GM12878 (cell line): ENCODE results near the gene ASS1. TPM values are rescaled to one million over a fixed set of nuclear protein-coding genes. Genes with fewer than 3 reads are reported as not detected.

Experiments
- ATAC-seq: fragments of 200-7000 bp; cut with Tn5 transposase; 3 replicates; pipeline ENCODE4 v1.9.1; 2020; ENCODE audit warnings: mild to moderate bottlenecking, moderate library complexity
- BruUV-seq: library from RNA; stranded (reverse); fragments of 400-500 nt; replicated peaks from 2 replicates; lab custom pipeline; 2021; lab: Mats Ljungman, UMichigan
- CTCF ChIA-PET: fragments of 300-600 bp; sonication (Branson Sonifier 250); formaldehyde crosslinking; extraction: SDS; loops from one replicate; lab custom pipeline; 2021; ENCODE audit warnings: inconsistent platforms; lab: Yijun Ruan, JAX
- POLR2A ChIA-PET: fragments of 350-600 bp; formaldehyde crosslinking; extraction: SDS; loops from one replicate; lab custom pipeline; 2021; ENCODE audit warnings: inconsistent platforms; lab: Charles Lee
- RAD21 ChIA-PET: fragments of 300-600 bp; sonication (Branson Sonifier 250); formaldehyde crosslinking; loops from one replicate; lab custom pipeline; 2023; ENCODE audit warnings: antibody characterized with exemption; ENCODE audit not compliant: unreplicated experiment; lab: Charles Lee
- SMC1A ChIA-PET: fragments of 300-600 bp; sonication (Branson Sonifier 250); formaldehyde crosslinking; loops from one replicate; lab custom pipeline; 2023; ENCODE audit not compliant: unreplicated experiment, uncharacterized antibody; lab: Charles Lee
- DNase-seq: peaks from one replicate; pipeline ENCODE4 v3.0.0-alpha.2; 2011; ENCODE audit warnings: low read depth, low spot score
- FAIRE-seq: peaks from 3 replicates; lab custom pipeline; 2011; peaks lifted over from hg19 to GRCh38; lab: Jason Lieb, UNC
- H2AFZ ChIP-seq: 2 replicates; pipeline ENCODE4 v1.6.0; 2011; ENCODE audit warnings: low read depth, low read length, control low read depth; ENCODE audit not compliant: control insufficient read depth
- H3K27ac ChIP-seq: 2 replicates; pipeline ENCODE4 v1.5.1; 2011; ENCODE audit warnings: control low read depth; ENCODE audit not compliant: control insufficient read depth, insufficient read depth
- H3K27me3 ChIP-seq, 2 experiments: replicated peaks in 1 of 2; 2 replicates each; pipeline versions ENCODE4 v1.6.0 to v1.6.1; 2011; ENCODE audit warnings: low read length in 1 of 2; ENCODE audit not compliant: control insufficient read depth in 2 of 2, insufficient read depth in 2 of 2
- H3K36me3 ChIP-seq, 2 experiments: 2 replicates each; pipeline ENCODE4 v1.5.1; 2011; ENCODE audit warnings: low read length in 1 of 2; ENCODE audit not compliant: control insufficient read depth in 2 of 2, insufficient read depth in 2 of 2
- H3K4me1 ChIP-seq: 2 replicates; pipeline ENCODE4 v1.6.1; 2011; ENCODE audit warnings: mild to moderate bottlenecking, low read length, moderate library complexity, mixed read lengths; ENCODE audit not compliant: control insufficient read depth, insufficient read depth
- H3K4me2 ChIP-seq: 2 replicates; pipeline ENCODE4 v1.6.0; 2011; ENCODE audit warnings: control low read depth; ENCODE audit not compliant: control insufficient read depth, insufficient read depth
- H3K4me3 ChIP-seq: fragments of 200-600 bp; sonication (generic); 2 replicates; pipeline ENCODE4 v1.5.1; 2016
- H3K79me2 ChIP-seq: 2 replicates; pipeline ENCODE4 v1.6.0; 2011; ENCODE audit warnings: low read length; ENCODE audit not compliant: control insufficient read depth, insufficient read depth
- H3K9ac ChIP-seq: 2 replicates; pipeline ENCODE4 v1.8.0; 2011; ENCODE audit warnings: low read length, control low read depth, mixed read lengths; ENCODE audit not compliant: control insufficient read depth, insufficient read depth
- H3K9me3 ChIP-seq: replicated peaks from 3 replicates; pipeline ENCODE4 v1.5.1; 2011; ENCODE audit warnings: mild to moderate bottlenecking, low read length; ENCODE audit not compliant: control insufficient read depth, insufficient read depth
- H4K20me1 ChIP-seq: 2 replicates; pipeline ENCODE4 v1.6.0; 2011; ENCODE audit not compliant: control insufficient read depth, insufficient read depth
- CBX5 ChIP-seq: sonication (generic); IDR thresholded peaks from 2 replicates; pipeline ENCODE4 v1.6.1; 2016; ENCODE audit warnings: low read depth, moderate library complexity, mild to moderate bottlenecking, inconsistent platforms
- KDM1A ChIP-seq: fragments of 200-600 bp; sonication (generic); IDR thresholded peaks from 2 replicates; pipeline ENCODE4 v1.6.1; 2016; ENCODE audit warnings: borderline replicate concordance
- MLLT1 ChIP-seq: fragments of 450-650 bp; IDR thresholded peaks from 2 replicates; pipeline ENCODE4 v1.6.1; 2016; ENCODE audit warnings: mild to moderate bottlenecking
- MTA2 ChIP-seq: fragments of 450-650 bp; IDR thresholded peaks from 2 replicates; pipeline ENCODE4 v1.6.1; 2016; ENCODE audit warnings: low read depth, mild to moderate bottlenecking, moderate library complexity
- MTA3 ChIP-seq: IDR thresholded peaks from 2 replicates; pipeline ENCODE4 v1.6.1; 2012; ENCODE audit warnings: low read length, inconsistent platforms, borderline replicate concordance
- NFXL1 ChIP-seq: fragments of 450-650 bp; IDR thresholded peaks from 2 replicates; pipeline ENCODE4 v1.6.1; 2017; ENCODE audit warnings: antibody characterized with exemption, mild to moderate bottlenecking, borderline replicate concordance
- NRF1 ChIP-seq: conservative IDR thresholded peaks from 2 replicates; pipeline ENCODE4 v1.6.1; 2011; ENCODE audit warnings: mild to moderate bottlenecking, low read depth, low read length, improper control_type of control experiment
- SIN3A ChIP-seq: IDR thresholded peaks from 2 replicates; pipeline ENCODE4 v1.6.1; 2012; ENCODE audit warnings: low read depth, low read length, improper control_type of control experiment
- SUPT20H ChIP-seq: IDR thresholded peaks from 2 replicates; pipeline ENCODE4 v1.6.1; 2011; ENCODE audit warnings: low read depth, mild to moderate bottlenecking, low read length, moderate library complexity, borderline replicate concordance; ENCODE audit not compliant: control insufficient read depth
- USF1 ChIP-seq: IDR thresholded peaks from 2 replicates; pipeline ENCODE4 v1.6.1; 2011; ENCODE audit warnings: borderline replicate concordance, low read depth, mild to moderate bottlenecking, moderate library complexity, mixed read lengths, low read length; ENCODE audit not compliant: insufficient read depth; ENCODE audit errors: extremely low read length
- WGBS: methylation state at CpG from one replicate; pipeline ENCODE4 v1.1.6; 2016; ENCODE audit warnings: low lambda C conversion rate; ENCODE audit not compliant: insufficient replicate concordance, insufficient coverage; ENCODE audit errors: missing lambda C conversion rate; 5-methylcytosine and 5-hydroxymethylcytosine counted together
- in situ Hi-C: fragments of 300-500 bp; cut with MboI; formaldehyde crosslinking; loops from 9 replicates; pipeline ENCODE4 v1.14.3; 2018; ENCODE audit warnings: mixed read lengths
- intact Hi-C: fragments of 100-400 bp; cut with micrococcal nuclease; formaldehyde crosslinking; loops from one replicate; pipeline ENCODE4 v1.14.2; 2022; ENCODE audit not compliant: unreplicated experiment
- polyA plus RNA-seq, 11 experiments: library from polyadenylated mRNA; depleted of rRNA in 4 of 11; unstranded in 6 of 11; stranded (reverse) in 5 of 11; fragments of >200 nt; fragmentation: Nextera tagmentation in 4 of 11; fragmentation: Illumina TruSeq in 1 of 11; extraction: Ambion mirVana in 4 of 11; extraction: Trizol in 1 of 11; gene quantifications; 1 replicate in 1 of 11; 2 replicates in 10 of 11; pipeline versions ENCODE4 v1.2.1 to v1.2.3, GENCODE V29; 2011 to 2016; ENCODE audit warnings: inconsistent platforms in 2 of 11, missing spikeins in 2 of 11, low read depth in 1 of 11
- total RNA-seq, 4 experiments: library from RNA; depleted of rRNA in 3 of 4; stranded (reverse); fragments of >200 nt in 3 of 4; fragmentation: Illumina TruSeq in 1 of 4; extraction: Trizol in 1 of 4; gene quantifications; 2 replicates each; pipeline versions ENCODE4 v1.2.1 to v1.2.3, GENCODE V29; 2013 to 2021
- TF ChIP-seq, protein P1 (sequence below): fragments of 450-650 bp; IDR thresholded peaks from 2 replicates; pipeline ENCODE4 v1.6.1; 2017; ENCODE audit warnings: borderline replicate concordance

ASS1 gene
- total and polyA plus RNA-seq, 10 of the 15 experiments (the other 5 are each of a cell fraction or from before 2014, with no cell fraction given), result 0.10 to 6.1 (median 0.28) TPM; not detected in 3

GRCh38 chr9:130543859-130544258, 99.1 kb downstream of the ASS1 start (continued):
- TF ChIP-seq KDM1A, result no peak

DNA sequence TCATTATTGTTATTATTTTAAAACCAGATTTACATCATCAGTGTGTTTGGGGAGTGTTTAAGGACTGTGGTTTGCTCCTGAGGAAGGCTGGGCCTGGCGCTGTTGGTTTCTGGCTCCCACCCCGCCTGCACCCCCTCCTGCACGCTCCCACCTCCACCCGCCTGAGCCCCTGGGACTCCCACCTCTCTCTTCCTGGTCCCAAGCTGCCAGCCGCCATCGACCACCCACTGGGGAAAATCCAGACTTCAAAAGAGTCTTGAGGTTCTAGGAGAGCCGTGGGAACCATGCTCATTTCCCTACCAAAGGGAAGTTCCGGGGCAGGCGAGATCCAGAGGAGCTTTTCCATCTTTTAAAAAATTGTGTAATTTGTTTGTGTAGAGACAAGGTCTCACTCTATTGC, 99.6 kb downstream of the ASS1 start:
- Histone ChIP-seq H3K9me3 (no peaks in the 10 kb centered on the region; the same call in 2 of the 3 replicates), H3K27ac (no peak overlapping the region), H2AFZ (no peak overlapping the region), H3K4me2 (no peak overlapping the region), H3K27me3 (peaks cover 2 to 3% of the 10 kb centered on the region in 2 experiments; a peak in 3 of 4 replicates), H3K4me1 (no peaks in the 10 kb centered on the region)
- POLR2A ChIA-PET, result interaction anchor here (0.7 kb wide), 1 partner anchor 1265 kb away, joined by 4 read pairs; no protein-coding TSS in a partner anchor
- in situ Hi-C loops (no loop called here), intact Hi-C loops (no loop called here)
- no peak for DNase-seq
- no peak for FAIRE-seq
- no peak for TF ChIP-seq SUPT20H
- TF ChIP-seq, all 136 proteins: peak for 0
- H3K36me3 ChIP-seq, result no peaks in the 10 kb centered on the region
- BruUV-seq, result no TSS peak
- no peaks in the 10 kb centered on the region for H4K20me1 ChIP-seq
- H3K4me3 ChIP-seq, result no peak overlapping the region
- no peaks in the 10 kb centered on the region for H3K79me2 ChIP-seq
- SMC1A ChIA-PET, result no interaction called here
- H3K9ac ChIP-seq, result no peak overlapping the region
- ATAC-seq, result no peak
- WGBS, result 16% methylated on average over 6 of the region's 9 CpGs
- CTCF ChIA-PET, result no interaction called here
- RAD21 ChIA-PET, result no interaction called here

GRCh38 chr9:130548103-130548502, 103.3 kb downstream of the ASS1 start:
- 62% methylated on average over 6 of the region's 6 CpGs for WGBS
- DNase-seq, result no peak
- BruUV-seq, result no TSS peak
- Histone ChIP-seq H3K79me2 (no peaks in the 10 kb centered on the region), H3K27ac (no peak overlapping the region), H3K27me3 (no peaks in the 10 kb centered on the region), H3K9ac (no peak overlapping the region), H3K9me3 (no peaks in the 10 kb centered on the region; the same call in 2 of the 3 replicates), H3K4me2 (no peak overlapping the region), H3K4me1 (no peaks in the 10 kb centered on the region), H2AFZ (no peak overlapping the region), H3K36me3 (no peaks in the 10 kb centered on the region), H4K20me1 (no peaks in the 10 kb centered on the region), H3K4me3 (no peak overlapping the region)
- intact Hi-C loops, result no loop called here
- in situ Hi-C loops, result no loop called here
- no peak for ATAC-seq
- ChIA-PET POLR2A (no interaction called here), CTCF (no interaction called here), SMC1A (no interaction called here), RAD21 (no interaction called here)
- FAIRE-seq, result no peak
- TF ChIP-seq USF1, result no peak
- TF ChIP-seq MLLT1, result no peak
- no peak for TF ChIP-seq MTA3
- TF ChIP-seq, protein P1, sequence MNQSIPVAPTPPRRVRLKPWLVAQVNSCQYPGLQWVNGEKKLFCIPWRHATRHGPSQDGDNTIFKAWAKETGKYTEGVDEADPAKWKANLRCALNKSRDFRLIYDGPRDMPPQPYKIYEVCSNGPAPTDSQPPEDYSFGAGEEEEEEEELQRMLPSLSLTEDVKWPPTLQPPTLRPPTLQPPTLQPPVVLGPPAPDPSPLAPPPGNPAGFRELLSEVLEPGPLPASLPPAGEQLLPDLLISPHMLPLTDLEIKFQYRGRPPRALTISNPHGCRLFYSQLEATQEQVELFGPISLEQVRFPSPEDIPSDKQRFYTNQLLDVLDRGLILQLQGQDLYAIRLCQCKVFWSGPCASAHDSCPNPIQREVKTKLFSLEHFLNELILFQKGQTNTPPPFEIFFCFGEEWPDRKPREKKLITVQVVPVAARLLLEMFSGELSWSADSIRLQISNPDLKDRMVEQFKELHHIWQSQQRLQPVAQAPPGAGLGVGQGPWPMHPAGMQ, result no peak
- TF ChIP-seq CBX5, result no peak
- no peak for TF ChIP-seq MTA2
- TF ChIP-seq SIN3A, result no peak
- no peak for TF ChIP-seq NFXL1
- no peak for TF ChIP-seq NRF1
